K562 (cell line): ENCODE measurements around the gene TAMALIN. TPM values are rescaled to one million over a fixed set of nuclear protein-coding genes. Genes with fewer than 3 reads are reported as not detected.

Experiments
- ATF6 ChIP-seq: sonication (generic); formaldehyde crosslinking; IDR thresholded peaks from 2 replicates; pipeline ENCODE4 v1.4.0; 2020; ENCODE audit warnings: mild to moderate bottlenecking, missing genetic modification reagents
- ATF7 ChIP-seq: fragments of 450-650 bp; IDR thresholded peaks from 2 replicates; pipeline ENCODE4 v1.7.1; 2014; ENCODE audit warnings: mild to moderate bottlenecking, moderate library complexity
- C11orf30 ChIP-seq: fragments of 450-650 bp; IDR thresholded peaks from 2 replicates; pipeline ENCODE4 v1.6.1; 2016; ENCODE audit warnings: low read depth, mild to moderate bottlenecking
- CCNT2 ChIP-seq: IDR thresholded peaks from 2 replicates; pipeline ENCODE4 v1.6.1; 2011; ENCODE audit warnings: borderline replicate concordance, low read depth, mild to moderate bottlenecking, moderate library complexity, mixed read lengths, low read length; ENCODE audit not compliant: insufficient read length; ENCODE audit errors: extremely low read depth
- CREM ChIP-seq: IDR thresholded peaks from 2 replicates; pipeline ENCODE4 v1.6.1; 2014; ENCODE audit warnings: antibody characterized with exemption, low read depth
- HDAC2 ChIP-seq: fragments of 450-650 bp; IDR thresholded peaks from 2 replicates; pipeline ENCODE4 v1.6.1; 2016; ENCODE audit warnings: mild to moderate bottlenecking
- HES1 ChIP-seq: fragments of 450-650 bp; IDR thresholded peaks from 2 replicates; pipeline ENCODE4 v1.6.1; 2016; ENCODE audit warnings: low read depth, mild to moderate bottlenecking, moderate library complexity
- IRF2 ChIP-seq: sonication (generic); formaldehyde crosslinking; IDR thresholded peaks from 2 replicates; pipeline ENCODE4 v1.8.1; 2022; ENCODE audit warnings: mild to moderate bottlenecking, missing genetic modification reagents
- KDM1A ChIP-seq, 2 experiments: fragments of 450-650 bp; IDR thresholded peaks; 2 replicates each; pipeline ENCODE4 v1.6.1; 2016; ENCODE audit warnings: mild to moderate bottlenecking in 2 of 2
- SMAD1 ChIP-seq: fragments of 150-350 bp; IDR thresholded peaks from 2 replicates; pipeline ENCODE4 v1.6.1; 2014; ENCODE audit warnings: low read length, low read depth; ENCODE audit not compliant: partially characterized antibody
- ZBTB12 ChIP-seq: fragments of 250-450 bp; sonication (Bioruptor Pico); IDR thresholded peaks from 2 replicates; pipeline ENCODE4 v1.4.0; 2020
- ZFX ChIP-seq: sonication (generic); formaldehyde crosslinking; IDR thresholded peaks from 2 replicates; pipeline ENCODE4 v1.8.0; 2022; ENCODE audit warnings: mild to moderate bottlenecking, missing genetic modification reagents, moderate library complexity
- ZNF347 ChIP-seq: fragments of 450-650 bp; formaldehyde crosslinking; IDR thresholded peaks from 2 replicates; pipeline ENCODE4 v1.4.0; 2020; ENCODE audit warnings: low read depth, mild to moderate bottlenecking, moderate library complexity
- ZNF740 ChIP-seq, 3 experiments: fragments of 200-800 bp in 1 of 3; sonication (Bioruptor generic) in 1 of 3; sonication (generic) in 1 of 3; formaldehyde crosslinking in 1 of 3; IDR thresholded peaks; 2 replicates each; pipeline versions ENCODE4 v1.6.1 to v1.8.0; 2016 to 2022; ENCODE audit warnings: mild to moderate bottlenecking in 2 of 3, missing compliant biosample characterization in 2 of 3, missing genetic modification characterization in 2 of 3, missing genetic modification reagents in 1 of 3
- polyA plus RNA-seq, 8 experiments: library from polyadenylated mRNA; depleted of rRNA in 4 of 8; stranded (reverse) in 5 of 8; unstranded in 3 of 8; fragments of >200 nt; fragmentation: Nextera tagmentation in 2 of 8; fragmentation: Illumina TruSeq in 1 of 8; extraction: Ambion mirVana in 2 of 8; extraction: Trizol in 1 of 8; gene quantifications; 2 replicates each; pipeline versions ENCODE4 v1.2.1 to v1.2.3, GENCODE V29; 2011 to 2014; ENCODE audit warnings: inconsistent platforms in 1 of 8, missing spikeins in 1 of 8
- total RNA-seq, 7 experiments: library from RNA; depleted of rRNA in 6 of 7; stranded (reverse); fragments of >200 nt in 6 of 7; fragmentation: Illumina TruSeq in 2 of 7; extraction: Trizol in 2 of 7; gene quantifications; 2 replicates each; pipeline versions ENCODE4 v1.2.1 to v1.2.3, GENCODE V29; 2011 to 2021; ENCODE audit warnings: low replicate concordance in 1 of 7
- TF ChIP-seq, protein P1 (sequence below): fragments of 200-800 bp; sonication (Bioruptor generic); IDR thresholded peaks from 2 replicates; pipeline ENCODE4 v1.6.1; 2017; ENCODE audit warnings: missing genetic modification characterization, missing compliant biosample characterization
- TF ChIP-seq, protein P2 (sequence below): fragments of 250-450 bp; sonication (Bioruptor Pico); IDR thresholded peaks from 2 replicates; pipeline ENCODE4 v1.5.0; 2020; ENCODE audit warnings: mild to moderate bottlenecking
- TF ChIP-seq, protein P3 (sequence below): sonication (generic); formaldehyde crosslinking; IDR thresholded peaks from 2 replicates; pipeline ENCODE4 v1.8.0; 2022; ENCODE audit warnings: missing genetic modification reagents, mild to moderate bottlenecking, borderline replicate concordance

The TAMALIN gene
- total and polyA plus RNA-seq, 9 of the 15 experiments (the other 6 are each of a cell fraction or from before 2014, with no cell fraction given) = 0.74 to 2.2 (median 1.5) TPM; not detected in 2

- 0 out of 2 replicates have a peak, but pooled peaks have one; percentile 58 for TF ChIP-seq ATF6 (CRISPR knock-in tag)
- peak in 1 of 2 experiments; percentile 37; a peak in 1 of 4 replicates for TF ChIP-seq KDM1A (IDR thresholded peaks at IDR 0.05)
- TF ChIP-seq ATF7 = peak; percentile 50
- TF ChIP-seq ZNF740 (CRISPR knock-in tag; IDR thresholded peaks at IDR 0.05) = peak; percentile 62; the same call in 1 of the 2 replicates
- TF ChIP-seq ZNF740 (tag; IDR thresholded peaks at IDR 0.05) = 0 out of 4 replicates have a peak, but pooled peaks of 1 of the 2 experiments have one; percentile 62
- TF ChIP-seq, protein P1, sequence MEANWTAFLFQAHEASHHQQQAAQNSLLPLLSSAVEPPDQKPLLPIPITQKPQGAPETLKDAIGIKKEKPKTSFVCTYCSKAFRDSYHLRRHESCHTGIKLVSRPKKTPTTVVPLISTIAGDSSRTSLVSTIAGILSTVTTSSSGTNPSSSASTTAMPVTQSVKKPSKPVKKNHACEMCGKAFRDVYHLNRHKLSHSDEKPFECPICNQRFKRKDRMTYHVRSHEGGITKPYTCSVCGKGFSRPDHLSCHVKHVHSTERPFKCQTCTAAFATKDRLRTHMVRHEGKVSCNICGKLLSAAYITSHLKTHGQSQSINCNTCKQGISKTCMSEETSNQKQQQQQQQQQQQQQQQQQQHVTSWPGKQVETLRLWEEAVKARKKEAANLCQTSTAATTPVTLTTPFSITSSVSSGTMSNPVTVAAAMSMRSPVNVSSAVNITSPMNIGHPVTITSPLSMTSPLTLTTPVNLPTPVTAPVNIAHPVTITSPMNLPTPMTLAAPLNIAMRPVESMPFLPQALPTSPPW (CRISPR knock-in tag) = peak; percentile 87
- TF ChIP-seq, protein P2, sequence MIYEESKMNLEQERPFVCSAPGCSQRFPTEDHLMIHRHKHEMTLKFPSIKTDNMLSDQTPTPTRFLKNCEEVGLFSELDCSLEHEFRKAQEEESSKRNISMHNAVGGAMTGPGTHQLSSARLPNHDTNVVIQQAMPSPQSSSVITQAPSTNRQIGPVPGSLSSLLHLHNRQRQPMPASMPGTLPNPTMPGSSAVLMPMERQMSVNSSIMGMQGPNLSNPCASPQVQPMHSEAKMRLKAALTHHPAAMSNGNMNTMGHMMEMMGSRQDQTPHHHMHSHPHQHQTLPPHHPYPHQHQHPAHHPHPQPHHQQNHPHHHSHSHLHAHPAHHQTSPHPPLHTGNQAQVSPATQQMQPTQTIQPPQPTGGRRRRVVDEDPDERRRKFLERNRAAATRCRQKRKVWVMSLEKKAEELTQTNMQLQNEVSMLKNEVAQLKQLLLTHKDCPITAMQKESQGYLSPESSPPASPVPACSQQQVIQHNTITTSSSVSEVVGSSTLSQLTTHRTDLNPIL (CRISPR knock-in tag) = no peak
- peak; percentile 82 for TF ChIP-seq SMAD1
- peak; percentile 90 for TF ChIP-seq CREM
- TF ChIP-seq HES1 = peak; percentile 61
- peak; percentile 38; the same call in 1 of the 2 replicates for TF ChIP-seq HDAC2
- TF ChIP-seq ZFX = peak; percentile 61
- TF ChIP-seq CCNT2 = peak; percentile 97
- no peak for TF ChIP-seq ZNF347
- peak; percentile 45; the same call in 1 of the 2 replicates for TF ChIP-seq ZBTB12 (CRISPR knock-in tag)
- TF ChIP-seq, protein P3, sequence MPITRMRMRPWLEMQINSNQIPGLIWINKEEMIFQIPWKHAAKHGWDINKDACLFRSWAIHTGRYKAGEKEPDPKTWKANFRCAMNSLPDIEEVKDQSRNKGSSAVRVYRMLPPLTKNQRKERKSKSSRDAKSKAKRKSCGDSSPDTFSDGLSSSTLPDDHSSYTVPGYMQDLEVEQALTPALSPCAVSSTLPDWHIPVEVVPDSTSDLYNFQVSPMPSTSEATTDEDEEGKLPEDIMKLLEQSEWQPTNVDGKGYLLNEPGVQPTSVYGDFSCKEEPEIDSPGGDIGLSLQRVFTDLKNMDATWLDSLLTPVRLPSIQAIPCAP (CRISPR knock-in tag) = no peak
- no peak for TF ChIP-seq C11orf30
- TF ChIP-seq IRF2 (CRISPR knock-in tag) = no peak
Observed at GRCh38 chr12:52036587-52037171, 29.9 kb downstream of the TAMALIN start (continued).
